OCI-LY1 (cell line): ENCODE data around the gene MLANA.

Source experiments
- CTCF ChIP-seq: fragments of 200-600 bp; sonication (generic), shearing (Covaris generic); IDR thresholded peaks from 2 replicates; pipeline ENCODE4 v1.5.1; 2017; ENCODE audit warnings: mild to moderate bottlenecking, antibody characterized with exemption, low read length, moderate library complexity, mixed read lengths
- EZH2 ChIP-seq: fragments of 200-600 bp; sonication (generic), shearing (Covaris generic); IDR thresholded peaks from 2 replicates; pipeline ENCODE4 v1.8.0; 2017; ENCODE audit warnings: borderline replicate concordance, mixed run types, mild to moderate bottlenecking, antibody characterized with exemption, low read length, moderate library complexity, mixed read lengths

- no peak for TF ChIP-seq CTCF
- no peak for TF ChIP-seq EZH2
These were observed 47.8 kb downstream of the MLANA start for GRCh38 chr9:5938449-5938848.
